CD4-positive, alpha-beta T cell treated with Interleukin-15 for 1 hour (primary cell): ENCODE results near the gene PCDH9.

Experiments used
- DNase-seq: peaks from one replicate; pipeline ENCODE4 v3.0.0-alpha.2; 2020

PCDH9 gene

GRCh38 chr13:66962953-66963352, 267.2 kb downstream of the PCDH9 start:
- no peak for DNase-seq

GRCh38 chr13:66958611-66959010, 271.5 kb downstream of the PCDH9 start:
- DNase-seq = no peak

- no peak for DNase-seq
Observed at GRCh38 chr13:66952507-66952906, 277.6 kb downstream of the PCDH9 start.

GRCh38 chr13:66951426-66951825, 278.7 kb downstream of the PCDH9 start:
- DNase-seq = no peak

GRCh38 chr13:66950666-66951065, 279.5 kb downstream of the PCDH9 start:
- no peak for DNase-seq

- DNase-seq = no peak
Observed at GRCh38 chr13:66948910-66949309, 281.2 kb downstream of the PCDH9 start.

- no peak for DNase-seq
Observed at GRCh38 chr13:66943530-66943929, 286.6 kb downstream of the PCDH9 start.

GRCh38 chr13:66940113-66940512, 290.0 kb downstream of the PCDH9 start:
- DNase-seq = no peak

GRCh38 chr13:66937423-66937822, 292.7 kb downstream of the PCDH9 start:
- no peak for DNase-seq

GRCh38 chr13:66933994-66934393, 296.1 kb downstream of the PCDH9 start:
- DNase-seq = no peak

GRCh38 chr13:66933527-66933926, 296.6 kb downstream of the PCDH9 start:
- DNase-seq = no peak

GRCh38 chr13:66927562-66927961, 302.6 kb downstream of the PCDH9 start:
- DNase-seq = no peak

- DNase-seq = no peak
Observed at GRCh38 chr13:66926851-66927524, 303.1 kb downstream of the PCDH9 start.

GRCh38 chr13:66926200-66926850, 303.8 kb downstream of the PCDH9 start:
- no peak for DNase-seq

GRCh38 chr13:66922444-66922843, 307.7 kb downstream of the PCDH9 start:
- DNase-seq = no peak

GRCh38 chr13:66921437-66921836, 308.7 kb downstream of the PCDH9 start:
- DNase-seq = no peak

- DNase-seq = no peak
Observed at GRCh38 chr13:66915596-66916185, 314.4 kb downstream of the PCDH9 start.

GRCh38 chr13:66914155-66914554, 316.0 kb downstream of the PCDH9 start:
- no peak for DNase-seq

- DNase-seq = no peak
Observed at GRCh38 chr13:66911411-66911939, 318.7 kb downstream of the PCDH9 start.

GRCh38 chr13:66899955-66900354, 330.2 kb downstream of the PCDH9 start:
- no peak for DNase-seq

- DNase-seq = no peak
Observed at GRCh38 chr13:66896933-66897332, 333.2 kb downstream of the PCDH9 start.

GRCh38 chr13:66895780-66896179, 334.4 kb downstream of the PCDH9 start:
- no peak for DNase-seq

- no peak for DNase-seq
Observed at GRCh38 chr13:66895320-66895719, 334.8 kb downstream of the PCDH9 start.

GRCh38 chr13:66888698-66889097, 341.4 kb downstream of the PCDH9 start:
- DNase-seq = no peak
